SH-SY5Y (cell line): Measurements from ENCODE around the gene PGM2.

ENCODE experiments used
- GATA2 ChIP-seq: IDR thresholded peaks from 2 replicates; pipeline ENCODE4 v1.6.1; 2011; ENCODE audit warnings: mild to moderate bottlenecking, low read depth, low read length
- GATA3 ChIP-seq: IDR thresholded peaks from 2 replicates; pipeline ENCODE4 v1.6.1; 2011; ENCODE audit warnings: low read depth, mild to moderate bottlenecking, low read length, moderate library complexity

- TF ChIP-seq GATA2, result no peak
- no peak for TF ChIP-seq GATA3
Measured at GRCh38 chr4:37795581-37796195, 30.8 kb upstream of the PGM2 start.
